ENCODE results near the gene MTCP1. TPM values are rescaled to one million over a fixed set of nuclear protein-coding genes. Genes with fewer than 3 reads are reported as not detected.

The MTCP1 gene
- total and polyA plus RNA-seq, 2 donors (not counting 1 experiment from before 2014, with no cell fraction given) = 10.6 to 16.0 TPM

GRCh38 chrX:155022585-155022984 lies 48.4 kb downstream of the MTCP1 start, which contains the start of gene F8:
Gene F8 (minus strand): TSS chrX:155022723. CDS start chrX:155022552, 171 bp downstream.
- Histone ChIP-seq H4K20me1 (ENCODE audit: control insufficient read depth, extremely low read depth, insufficient read depth, low read length) (no peaks in the 10 kb centered on the region), H3K4me1 (ENCODE audit: control insufficient read depth, extremely low read depth, insufficient read depth, low read length) (no peaks in the 10 kb centered on the region), H3K79me2 (ENCODE audit: control insufficient read depth, insufficient read depth, low read length) (no peaks in the 10 kb centered on the region), H3K27ac (ENCODE audit: insufficient read depth, low read length) (no peak within 1 kb of the TSS), H3K4me2 (ENCODE audit: extremely low read depth, insufficient read depth, low read length) (no peak within 1 kb of the TSS), H2AFZ (ENCODE audit: low read length) (no peak within 1 kb of the TSS), H3K27me3 (ENCODE audit: control insufficient read depth, insufficient read depth, low read length) (no peaks in the 10 kb centered on the region), H3K36me3 (ENCODE audit: control insufficient read depth, insufficient read depth, low read length) (no peaks in the 10 kb centered on the region), H3K9ac (ENCODE audit: insufficient read depth, low read length) (no peak within 1 kb of the TSS), H3K4me3 (replicated peaks in 1 of 4; ENCODE audit: control extremely low read depth in 1 of 4, insufficient read depth in 1 of 4, low read depth in 3 of 4, low read length in 4 of 4) (no peak within 1 kb of the TSS), H3K9me3 (ENCODE audit: control insufficient read depth, insufficient read depth, low read depth, low read length) (no peaks in the 10 kb centered on the region)
- no peak for TF ChIP-seq CTCF (conservative IDR thresholded peaks at IDR 0.05 in 1 of 2, IDR thresholded peaks at IDR 0.05 in 1 of 2; ENCODE audit: low read depth in 1 of 2, low read length in 2 of 2)
- no peak for TF ChIP-seq EZH2 (IDR thresholded peaks at IDR 0.05; ENCODE audit: low read length, missing control alignments)
- no peak for DNase-seq (ENCODE audit: low read depth in 2 of 2)

- TF ChIP-seq CTCF (conservative IDR thresholded peaks at IDR 0.05 in 1 of 2, IDR thresholded peaks at IDR 0.05 in 1 of 2; ENCODE audit: low read depth in 1 of 2, low read length in 2 of 2) = no peak
- TF ChIP-seq EZH2 (IDR thresholded peaks at IDR 0.05; ENCODE audit: low read length, missing control alignments) = no peak
- H3K27ac ChIP-seq (ENCODE audit: insufficient read depth, low read length) = no peak overlapping the region
- H3K4me3 ChIP-seq (replicated peaks in 1 of 4; ENCODE audit: control extremely low read depth in 1 of 4, insufficient read depth in 1 of 4, low read depth in 3 of 4, low read length in 4 of 4) = no peak overlapping the region
- H3K36me3 ChIP-seq (ENCODE audit: control insufficient read depth, insufficient read depth, low read length) = no peaks in the 10 kb centered on the region
- no peaks in the 10 kb centered on the region for H3K4me1 ChIP-seq (ENCODE audit: control insufficient read depth, extremely low read depth, insufficient read depth, low read length)
- H3K9ac ChIP-seq (ENCODE audit: insufficient read depth, low read length) = no peak overlapping the region
- no peak for DNase-seq (ENCODE audit: low read depth in 2 of 2)
- no peaks in the 10 kb centered on the region for H3K27me3 ChIP-seq (ENCODE audit: control insufficient read depth, insufficient read depth, low read length)
- H4K20me1 ChIP-seq (ENCODE audit: control insufficient read depth, extremely low read depth, insufficient read depth, low read length) = no peaks in the 10 kb centered on the region
- no peaks in the 10 kb centered on the region for H3K79me2 ChIP-seq (ENCODE audit: control insufficient read depth, insufficient read depth, low read length)
- H3K4me2 ChIP-seq (ENCODE audit: extremely low read depth, insufficient read depth, low read length) = no peak overlapping the region
- H3K9me3 ChIP-seq (ENCODE audit: control insufficient read depth, insufficient read depth, low read depth, low read length) = no peaks in the 10 kb centered on the region
- no peak overlapping the region for H2AFZ ChIP-seq (ENCODE audit: low read length)
Observed at GRCh38 chrX:155020591-155020990, 50.3 kb downstream of the MTCP1 start.

Other genes with a start within 250 kb of the MTCP1 start
- gene SMIM9, start 236.5 kb downstream of the MTCP1 start, total RNA-seq = not detected in 2 replicates
- not detected in 2 replicates for gene SMIM9, start 236.5 kb downstream of the MTCP1 start, polyA plus RNA-seq
- gene F8A1, start 184.8 kb downstream of the MTCP1 start, total RNA-seq = 2.3 and 4.8 TPM in 2 replicates
- 3.0 and 5.4 TPM in 2 replicates for gene F8A1, start 184.8 kb downstream of the MTCP1 start, polyA plus RNA-seq
- gene F8, start 48.4 kb downstream of the MTCP1 start, total RNA-seq = 5.4 and 7.9 TPM in 2 replicates
- gene F8, start 48.4 kb downstream of the MTCP1 start, polyA plus RNA-seq = 3.2 and 4.5 TPM in 2 replicates
- 18.3 and 21.3 TPM in 2 replicates for gene FUNDC2, start 44.3 kb downstream of the MTCP1 start, total RNA-seq
- gene FUNDC2, start 44.3 kb downstream of the MTCP1 start, polyA plus RNA-seq = 92.4 and 97.1 TPM in 2 replicates
- gene CMC4, start within 50 bp of the MTCP1 start, total RNA-seq = 9.6 and 10.3 TPM in 2 replicates
- 8.1 and 8.4 TPM in 2 replicates for gene CMC4, start within 50 bp of the MTCP1 start, polyA plus RNA-seq
- 9.5 and 12.1 TPM in 2 replicates for gene BRCC3, start 372 bp upstream of the MTCP1 start, total RNA-seq
- 22.0 and 29.8 TPM in 2 replicates for gene BRCC3, start 372 bp upstream of the MTCP1 start, polyA plus RNA-seq
- 43.9 and 60.9 TPM in 2 replicates for gene VBP1, start 145.3 kb upstream of the MTCP1 start, total RNA-seq
- 63.9 and 67.8 TPM in 2 replicates for gene VBP1, start 145.3 kb upstream of the MTCP1 start, polyA plus RNA-seq
- gene RAB39B, start 193.4 kb upstream of the MTCP1 start, total RNA-seq = 1.3 and 3.0 TPM in 2 replicates
- gene RAB39B, start 193.4 kb upstream of the MTCP1 start, polyA plus RNA-seq = 0.12 and 0.79 TPM in 2 replicates